WI38 (cell line): ENCODE results near the gene ZBTB38.

ENCODE experiments used
- H3K4me3 ChIP-seq: 2 replicates; pipeline ENCODE4 v1.5.1; 2011; ENCODE audit warnings: low read depth, mild to moderate bottlenecking, control low read depth, low read length
- TF ChIP-seq, protein P1 (sequence below): IDR thresholded peaks from 2 replicates; pipeline ENCODE4 v1.5.1; 2012; ENCODE audit warnings: low read depth, mild to moderate bottlenecking, control low read depth, low read length

ZBTB38 gene

DNA sequence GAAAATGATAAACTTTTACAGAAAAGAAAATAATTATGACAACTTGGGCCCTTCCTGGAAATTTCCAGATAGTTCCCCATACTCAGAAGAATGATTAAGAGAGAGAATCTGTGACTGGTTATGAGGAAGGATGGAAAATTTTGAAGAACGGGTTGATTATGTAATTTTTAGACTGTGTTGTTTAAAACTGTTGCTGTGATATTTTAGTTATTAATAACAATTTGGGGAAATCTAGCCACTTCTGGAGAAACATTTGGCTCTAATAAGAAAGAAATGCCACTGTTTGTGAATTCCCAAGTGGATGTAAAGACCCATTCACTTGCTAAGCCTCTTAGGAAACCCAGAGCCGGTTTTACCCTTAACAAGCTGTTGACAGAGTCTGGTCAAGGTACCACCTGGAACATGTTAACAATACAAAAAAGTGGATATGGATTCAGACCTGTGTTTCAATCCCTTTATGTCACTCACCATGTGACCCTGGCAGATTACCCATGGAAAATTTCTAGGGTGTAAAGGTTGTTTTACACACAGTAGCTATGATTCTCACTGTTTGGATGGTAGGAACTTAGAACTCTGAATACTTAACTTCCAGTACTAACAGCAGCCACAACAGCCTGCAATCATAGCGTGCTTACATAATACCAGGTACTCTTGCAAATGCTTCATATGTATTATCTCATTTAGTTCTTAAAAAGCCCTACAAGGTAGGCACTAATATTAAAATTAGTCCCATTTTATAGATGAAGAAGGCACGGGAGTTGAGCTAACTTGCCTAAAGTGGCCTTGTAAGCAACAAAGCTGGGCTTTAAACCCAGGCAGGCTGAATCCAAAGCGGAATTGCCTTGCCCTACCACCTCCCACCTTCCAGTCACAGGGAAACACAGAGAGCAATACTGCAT, 32.0 kb downstream of the ZBTB38 start:
- H3K4me3 ChIP-seq = no peak overlapping the region
- TF ChIP-seq, protein P1, sequence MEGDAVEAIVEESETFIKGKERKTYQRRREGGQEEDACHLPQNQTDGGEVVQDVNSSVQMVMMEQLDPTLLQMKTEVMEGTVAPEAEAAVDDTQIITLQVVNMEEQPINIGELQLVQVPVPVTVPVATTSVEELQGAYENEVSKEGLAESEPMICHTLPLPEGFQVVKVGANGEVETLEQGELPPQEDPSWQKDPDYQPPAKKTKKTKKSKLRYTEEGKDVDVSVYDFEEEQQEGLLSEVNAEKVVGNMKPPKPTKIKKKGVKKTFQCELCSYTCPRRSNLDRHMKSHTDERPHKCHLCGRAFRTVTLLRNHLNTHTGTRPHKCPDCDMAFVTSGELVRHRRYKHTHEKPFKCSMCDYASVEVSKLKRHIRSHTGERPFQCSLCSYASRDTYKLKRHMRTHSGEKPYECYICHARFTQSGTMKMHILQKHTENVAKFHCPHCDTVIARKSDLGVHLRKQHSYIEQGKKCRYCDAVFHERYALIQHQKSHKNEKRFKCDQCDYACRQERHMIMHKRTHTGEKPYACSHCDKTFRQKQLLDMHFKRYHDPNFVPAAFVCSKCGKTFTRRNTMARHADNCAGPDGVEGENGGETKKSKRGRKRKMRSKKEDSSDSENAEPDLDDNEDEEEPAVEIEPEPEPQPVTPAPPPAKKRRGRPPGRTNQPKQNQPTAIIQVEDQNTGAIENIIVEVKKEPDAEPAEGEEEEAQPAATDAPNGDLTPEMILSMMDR = no peak

DNA sequence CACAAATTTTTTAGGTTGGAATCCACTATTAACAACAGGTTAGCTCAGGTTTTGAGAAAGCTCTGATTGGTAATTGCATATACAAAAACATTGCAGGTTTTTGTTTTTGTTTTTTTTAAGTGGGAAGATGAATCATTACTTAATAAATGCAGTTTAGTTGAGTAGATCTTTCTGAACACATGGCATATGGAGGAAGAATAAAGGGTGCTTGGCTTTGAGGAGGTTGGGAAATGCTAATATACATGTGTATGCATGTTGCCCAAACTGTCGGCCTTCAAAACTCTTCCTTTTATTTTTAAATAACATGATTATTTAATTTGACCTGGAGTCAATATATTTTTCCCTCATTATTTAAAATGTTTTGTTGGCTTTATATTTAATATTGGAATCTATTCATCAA, 32.8 kb downstream of the ZBTB38 start:
- TF ChIP-seq, protein P1 = no peak
- H3K4me3 ChIP-seq = no peak overlapping the region

DNA sequence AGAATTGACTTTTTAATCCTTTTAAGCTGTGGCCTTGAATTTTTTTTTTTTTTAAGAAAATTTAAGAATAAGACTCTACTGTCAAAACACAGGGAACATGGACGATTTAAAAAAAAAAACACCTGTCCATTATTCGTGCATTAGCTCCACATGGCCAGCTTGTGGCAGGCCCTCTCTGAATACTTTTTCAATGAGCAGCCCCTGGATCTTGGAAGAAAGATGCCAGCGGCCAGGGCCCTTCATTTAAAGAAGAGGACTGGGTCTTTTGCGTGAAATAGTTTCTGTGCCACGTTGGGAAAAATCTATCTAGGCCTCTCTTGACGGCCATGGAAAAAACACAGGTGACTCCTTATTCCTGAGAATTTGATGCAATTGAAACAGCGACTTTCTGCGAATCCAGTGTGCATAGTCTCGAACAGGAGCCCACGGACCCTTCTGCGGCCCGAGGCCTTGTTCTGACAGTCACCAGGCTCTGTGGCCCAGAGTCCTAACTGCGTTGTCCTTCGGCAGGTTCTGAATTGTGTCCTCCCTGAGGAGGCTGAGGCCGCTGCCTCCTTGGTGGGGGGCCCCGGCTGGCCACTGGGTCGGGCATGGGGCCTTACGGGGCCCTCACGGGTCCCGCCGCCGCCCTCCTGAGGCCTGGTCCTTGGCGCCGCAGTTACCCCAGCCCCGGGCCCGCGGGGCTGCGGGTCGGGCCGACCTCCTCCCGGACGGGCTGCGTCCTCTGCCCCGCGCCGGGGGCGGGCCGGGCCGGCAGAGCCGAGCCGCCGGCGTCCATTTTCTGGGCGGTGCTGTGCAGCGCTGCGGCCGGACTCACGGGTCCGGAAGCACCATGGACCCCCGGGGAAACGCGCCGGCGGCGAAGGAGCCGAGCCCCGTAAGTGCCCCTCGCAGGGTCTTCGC, 33.5 kb downstream of the ZBTB38 start:
- TF ChIP-seq, protein P1 = no peak
- H3K4me3 ChIP-seq = peak overlapping the region; percentile 63

DNA sequence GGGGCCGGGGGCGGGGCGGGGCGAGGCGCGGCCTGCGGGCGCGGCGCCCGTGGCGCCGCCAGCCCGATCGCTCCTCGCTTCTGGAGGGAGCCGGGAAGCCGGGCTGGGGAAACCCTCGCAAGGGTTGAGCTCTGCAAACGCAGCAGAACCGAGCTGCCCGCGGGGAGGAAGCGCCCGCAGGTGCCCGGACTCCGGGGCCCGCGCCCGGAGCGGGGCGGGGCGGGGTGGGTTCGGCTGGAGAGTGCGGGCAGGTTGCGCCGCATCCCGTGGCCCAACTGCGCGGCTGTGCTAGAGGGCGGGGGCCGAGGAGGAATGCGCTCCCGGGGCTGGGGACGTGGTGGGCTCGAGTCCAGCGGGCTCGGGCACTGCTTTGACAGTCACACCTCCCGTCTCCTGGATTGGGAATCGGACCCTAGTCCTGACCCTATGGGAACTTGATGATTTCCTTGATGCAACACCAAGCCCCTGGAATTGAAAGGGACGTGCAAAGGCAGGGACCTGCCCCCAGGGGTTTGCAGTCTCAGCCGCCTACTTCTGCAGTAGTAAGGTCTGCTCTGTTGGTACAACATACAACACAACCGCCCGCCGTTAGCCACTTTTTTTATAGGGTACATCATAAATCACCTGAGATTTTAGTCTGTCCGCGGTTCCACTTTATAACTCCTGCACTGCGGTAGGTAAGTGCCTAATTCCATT, 34.3 kb downstream of the ZBTB38 start:
- TF ChIP-seq, protein P1 = no peak
- H3K4me3 ChIP-seq = peak overlapping the region; percentile 63

DNA sequence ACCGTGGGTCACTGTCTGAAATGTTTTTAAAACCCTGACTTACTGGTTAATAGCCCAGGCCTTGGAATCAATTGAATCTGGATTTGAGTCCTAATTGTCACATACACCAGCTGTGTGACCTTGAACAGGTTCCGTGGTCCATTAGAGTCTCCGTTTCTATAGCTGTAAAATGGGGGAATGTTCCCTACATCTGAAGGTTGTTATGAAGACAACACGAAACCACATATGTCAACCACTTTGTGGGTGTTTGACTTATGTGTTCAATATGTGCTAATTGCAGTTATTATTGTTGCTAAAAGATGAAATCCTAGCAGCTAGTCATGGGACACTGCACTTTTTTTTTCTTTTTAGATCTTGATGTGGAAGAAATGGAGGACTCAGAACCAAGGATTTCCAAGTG, 35.3 kb downstream of the ZBTB38 start:
- peak overlapping the region; percentile 63 for H3K4me3 ChIP-seq
- TF ChIP-seq, protein P1 = no peak

DNA sequence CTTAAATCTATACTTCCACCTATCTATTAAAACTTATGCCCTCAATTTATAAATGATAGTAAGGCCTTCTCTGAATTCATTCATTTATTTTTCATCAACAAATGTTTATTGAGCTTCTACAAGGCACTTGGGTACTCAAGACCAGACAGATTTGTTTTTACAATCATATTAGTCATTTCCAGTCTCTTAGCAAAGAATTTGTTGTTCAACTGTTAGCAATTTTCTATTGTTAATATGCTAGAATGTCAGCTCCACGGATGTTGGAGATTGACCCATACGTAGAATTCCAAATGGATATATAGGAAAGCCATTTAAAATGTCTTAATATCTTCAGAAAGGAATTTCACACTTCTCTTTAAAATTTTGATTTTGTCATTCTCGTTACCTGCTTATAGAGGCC, 36.7 kb downstream of the ZBTB38 start:
- no peak overlapping the region for H3K4me3 ChIP-seq
- TF ChIP-seq, protein P1 = no peak
